Neural crest cell (in vitro differentiated cells): ENCODE data around the gene C1QTNF7. TPM values are rescaled to one million over a fixed set of nuclear protein-coding genes. Genes with fewer than 3 reads are reported as not detected.

Experiments used
- DNase-seq: peaks from one replicate; pipeline ENCODE4 v3.0.0; 2021; ENCODE audit warnings: low read depth, mixed read lengths, low spot score
- H3K27ac Mint-ChIP-seq: one replicate; pipeline ENCODE4 v1.8.0; 2021; ENCODE audit warnings: mild to moderate bottlenecking, mixed read lengths; ENCODE audit not compliant: unreplicated experiment
- H3K27me3 Mint-ChIP-seq: 2 replicates; pipeline ENCODE4 v1.8.0; 2021; ENCODE audit warnings: low read depth, mild to moderate bottlenecking, mixed read lengths
- H3K36me3 Mint-ChIP-seq: 2 replicates; pipeline ENCODE4 v1.8.0; 2021; ENCODE audit warnings: low read depth, mild to moderate bottlenecking, mixed read lengths
- H3K4me1 Mint-ChIP-seq: 2 replicates; pipeline ENCODE4 v1.8.0; 2021; ENCODE audit warnings: mixed read lengths
- H3K4me3 Mint-ChIP-seq: one replicate; pipeline ENCODE4 v1.8.0; 2021; ENCODE audit warnings: mild to moderate bottlenecking, mixed read lengths
- H3K9me3 Mint-ChIP-seq: 2 replicates; pipeline ENCODE4 v1.8.0; 2021; ENCODE audit warnings: mixed read lengths
- total RNA-seq: library from RNA; stranded (reverse); gene quantifications from 2 replicates; pipeline ENCODE4 v1.2.1, GENCODE V29; 2021
- TF ChIP-seq, protein P1 (sequence below): fragments of 200-600 bp; sonication (generic); conservative IDR thresholded peaks from 2 replicates; pipeline ENCODE4 v1.5.0; 2021; ENCODE audit warnings: antibody characterized with exemption, mild to moderate bottlenecking

The C1QTNF7 gene
- total RNA-seq, 1 donor from 2014 or later = not detected

DNA sequence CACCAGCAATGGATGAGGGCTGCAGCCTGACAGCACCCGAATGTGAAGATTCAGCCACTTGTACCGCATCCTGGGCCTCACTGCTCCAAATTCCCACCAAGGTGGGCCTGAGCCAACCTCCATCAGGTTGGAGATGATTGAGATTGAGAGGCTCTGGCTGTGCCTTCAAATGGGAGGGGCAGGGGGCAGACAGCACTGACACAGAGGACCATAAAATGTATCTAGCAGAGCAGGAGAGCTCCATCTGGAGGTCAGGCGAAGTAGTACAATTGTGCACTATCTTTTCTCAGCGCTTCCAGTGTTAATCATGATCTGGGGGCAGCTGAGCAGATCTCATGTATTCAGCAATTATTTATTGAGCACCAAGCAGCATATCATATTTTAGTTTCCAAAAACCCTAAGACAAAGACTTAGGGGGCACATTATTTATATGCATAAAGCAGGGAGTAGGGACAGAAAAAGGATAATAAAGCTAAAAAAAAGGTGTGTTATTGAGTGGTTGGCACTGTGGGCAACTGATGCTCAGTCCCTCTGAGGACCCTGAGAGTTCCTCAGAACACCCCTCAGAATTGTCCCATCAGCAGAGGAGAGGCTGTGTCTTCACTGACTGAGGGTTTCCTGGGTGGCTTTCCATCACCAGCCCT lies 31.6 kb upstream of the C1QTNF7 start:
- Mint-ChIP-seq H3K36me3 (no peaks in the 10 kb centered on the region), H3K27ac (no peak overlapping the region), H3K27me3 (no peaks in the 10 kb centered on the region), H3K4me3 (no peak overlapping the region), H3K4me1 (peaks cover 13% of the 10 kb centered on the region), H3K9me3 (peaks cover 2% of the 10 kb centered on the region)
- peak; percentile 50 for DNase-seq
- TF ChIP-seq, protein P1, sequence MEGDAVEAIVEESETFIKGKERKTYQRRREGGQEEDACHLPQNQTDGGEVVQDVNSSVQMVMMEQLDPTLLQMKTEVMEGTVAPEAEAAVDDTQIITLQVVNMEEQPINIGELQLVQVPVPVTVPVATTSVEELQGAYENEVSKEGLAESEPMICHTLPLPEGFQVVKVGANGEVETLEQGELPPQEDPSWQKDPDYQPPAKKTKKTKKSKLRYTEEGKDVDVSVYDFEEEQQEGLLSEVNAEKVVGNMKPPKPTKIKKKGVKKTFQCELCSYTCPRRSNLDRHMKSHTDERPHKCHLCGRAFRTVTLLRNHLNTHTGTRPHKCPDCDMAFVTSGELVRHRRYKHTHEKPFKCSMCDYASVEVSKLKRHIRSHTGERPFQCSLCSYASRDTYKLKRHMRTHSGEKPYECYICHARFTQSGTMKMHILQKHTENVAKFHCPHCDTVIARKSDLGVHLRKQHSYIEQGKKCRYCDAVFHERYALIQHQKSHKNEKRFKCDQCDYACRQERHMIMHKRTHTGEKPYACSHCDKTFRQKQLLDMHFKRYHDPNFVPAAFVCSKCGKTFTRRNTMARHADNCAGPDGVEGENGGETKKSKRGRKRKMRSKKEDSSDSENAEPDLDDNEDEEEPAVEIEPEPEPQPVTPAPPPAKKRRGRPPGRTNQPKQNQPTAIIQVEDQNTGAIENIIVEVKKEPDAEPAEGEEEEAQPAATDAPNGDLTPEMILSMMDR = peak; percentile 69

DNA sequence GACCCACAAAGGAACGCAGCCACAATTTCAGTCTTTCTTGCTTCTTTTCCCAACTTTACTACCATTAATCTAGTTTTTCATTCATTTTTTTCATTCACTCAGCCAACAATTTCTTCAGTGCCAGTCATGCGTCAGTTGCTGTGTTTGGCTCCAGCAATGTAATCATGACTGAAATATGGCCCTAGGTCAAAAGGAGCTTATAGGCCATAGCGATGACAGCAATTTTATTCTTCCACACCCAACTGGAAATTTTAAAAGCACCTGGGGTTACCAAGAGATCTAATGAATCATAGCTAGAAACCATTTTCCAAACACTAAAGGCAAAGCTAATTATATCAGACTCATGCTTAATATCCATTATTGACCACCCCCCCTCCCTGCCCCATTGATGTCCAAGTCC lies 29.8 kb upstream of the C1QTNF7 start:
- H3K4me3 Mint-ChIP-seq = no peak overlapping the region
- H3K27me3 Mint-ChIP-seq = no peaks in the 10 kb centered on the region
- DNase-seq = no peak
- peaks cover 18% of the 10 kb centered on the region for H3K4me1 Mint-ChIP-seq
- H3K36me3 Mint-ChIP-seq = no peaks in the 10 kb centered on the region
- TF ChIP-seq, protein P1 = no peak
- H3K9me3 Mint-ChIP-seq = peaks cover 2% of the 10 kb centered on the region
- H3K27ac Mint-ChIP-seq = no peak overlapping the region

DNA sequence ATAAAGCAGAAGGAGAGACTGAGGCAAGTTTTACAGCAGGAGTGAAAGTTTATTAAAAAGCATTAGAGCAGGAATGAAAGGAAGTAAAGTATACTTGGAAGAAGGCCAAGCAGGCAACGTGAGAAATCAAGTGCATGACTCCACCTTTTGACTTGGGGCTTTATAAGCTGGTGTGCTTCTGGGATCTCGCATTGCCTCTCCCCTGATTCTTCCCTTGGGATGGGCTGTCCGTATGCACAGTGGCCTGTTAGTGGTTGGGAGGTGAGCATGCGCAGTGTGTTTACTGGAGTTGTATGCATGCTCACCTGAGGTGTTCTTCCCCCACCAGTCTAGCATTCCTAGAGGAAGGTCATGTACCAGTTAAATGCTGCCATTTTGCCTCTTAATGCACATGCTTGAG lies 29.1 kb upstream of the C1QTNF7 start:
- Mint-ChIP-seq H3K9me3 (peaks cover 2% of the 10 kb centered on the region), H3K4me1 (peaks cover 18% of the 10 kb centered on the region), H3K36me3 (no peaks in the 10 kb centered on the region), H3K27me3 (no peaks in the 10 kb centered on the region), H3K4me3 (no peak overlapping the region), H3K27ac (no peak overlapping the region)
- TF ChIP-seq, protein P1 = no peak
- DNase-seq = no peak

DNA sequence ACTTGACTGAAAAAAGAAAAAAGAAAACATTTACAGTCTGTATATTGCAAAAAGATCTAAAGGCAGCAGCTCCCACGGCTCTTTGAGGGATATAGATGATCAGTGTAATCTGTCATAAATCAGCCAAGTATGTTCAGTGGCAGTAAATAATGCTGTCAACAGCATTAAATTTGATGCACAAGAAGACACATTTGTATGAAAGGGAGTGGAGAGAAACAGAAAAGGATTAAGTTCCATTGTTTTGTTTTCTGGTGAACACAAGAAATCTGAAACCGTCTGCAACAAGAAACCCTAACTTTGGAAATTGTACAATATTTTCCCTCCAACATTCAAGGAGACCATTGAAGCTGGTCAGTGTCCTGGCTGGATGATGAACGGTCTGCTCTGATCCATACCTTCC lies 27.6 kb upstream of the C1QTNF7 start:
- no peaks in the 10 kb centered on the region for H3K36me3 Mint-ChIP-seq
- DNase-seq = no peak
- H3K4me3 Mint-ChIP-seq = no peak overlapping the region
- TF ChIP-seq, protein P1 = no peak
- no peaks in the 10 kb centered on the region for H3K27me3 Mint-ChIP-seq
- peaks cover 2% of the 10 kb centered on the region for H3K9me3 Mint-ChIP-seq
- peaks cover 18% of the 10 kb centered on the region for H3K4me1 Mint-ChIP-seq
- H3K27ac Mint-ChIP-seq = no peak overlapping the region

DNA sequence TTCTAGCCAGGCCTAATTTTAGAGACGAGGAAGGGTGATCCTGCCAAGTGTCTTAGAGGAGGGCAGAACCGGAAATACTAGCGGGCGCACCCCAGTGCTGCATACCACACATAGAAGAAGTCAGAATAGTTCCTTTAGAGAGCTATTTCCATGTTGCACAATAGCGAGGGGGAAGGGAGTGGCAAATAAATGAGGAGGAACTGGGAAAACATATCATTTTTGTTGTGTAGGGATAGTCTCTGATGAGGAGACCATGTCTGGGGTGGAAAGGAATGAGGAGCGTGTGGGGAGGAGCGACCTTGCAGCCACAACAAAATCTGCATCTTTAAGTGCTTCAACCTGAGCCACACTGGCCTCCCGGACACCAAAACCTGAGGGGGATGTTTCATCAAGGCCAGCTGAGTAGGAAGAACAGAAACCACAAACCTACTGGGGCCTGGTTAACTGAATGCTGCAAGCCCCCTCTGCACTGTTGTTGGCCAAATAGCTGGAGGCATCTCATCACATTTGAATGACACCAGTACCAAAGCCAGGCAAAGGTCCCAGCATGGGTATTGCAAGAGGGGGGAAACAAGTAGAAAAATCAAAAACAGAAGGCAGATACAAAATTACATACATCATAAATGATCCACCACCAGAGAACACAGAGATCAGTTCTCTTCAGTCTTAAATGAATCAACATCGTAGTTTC lies 26.7 kb upstream of the C1QTNF7 start:
- Mint-ChIP-seq H3K27ac (no peak overlapping the region), H3K36me3 (no peaks in the 10 kb centered on the region), H3K27me3 (no peaks in the 10 kb centered on the region), H3K4me3 (no peak overlapping the region), H3K4me1 (peaks cover 21% of the 10 kb centered on the region), H3K9me3 (peaks cover 2% of the 10 kb centered on the region)
- DNase-seq = no peak
- TF ChIP-seq, protein P1 = no peak
